Right lobe of liver (tissue), 6 donors: ENCODE measurements around the gene RABGEF1. TPM values are rescaled to one million over a fixed set of nuclear protein-coding genes. Genes with fewer than 3 reads are reported as not detected.
A peak's percentile ranks its signal among the peaks of the same experiment; 100 is the strongest.
"Not testable (repeated sequence)": the region's sequence is repeated elsewhere in the genome, so short reads cannot be mapped to it uniquely, and the experiment has no call there.

Experiments used
- ATAC-seq, 4 donors: fragments of 200-7000 bp; cut with Tn5 transposase; one replicate each; pipeline ENCODE4 v1.9.1; 2020; ENCODE audit warnings: mild to moderate bottlenecking in 4 of 4, moderate library complexity in 4 of 4
- DNase-seq, 3 donors: peaks; one replicate each; pipeline ENCODE4 v3.0.0-alpha.2; 2020
- H3K27ac ChIP-seq, 3 donors: fragments of 200-600 bp; one replicate each; pipeline ENCODE4 v1.8.0; 2022
- H3K27me3 ChIP-seq, 2 donors: fragments of 200-600 bp; one replicate each; pipeline ENCODE4 v1.8.0; 2022
- H3K36me3 ChIP-seq, 4 donors: fragments of 200-600 bp; sonication (generic) in 1 of 4; one replicate each; pipeline versions ENCODE4 v1.5.1 to v1.8.0; 2017 to 2022; ENCODE audit warnings: control low read depth in 1 of 4
- H3K4me1 ChIP-seq, 4 donors: fragments of 200-600 bp; sonication (generic) in 1 of 4; one replicate each; pipeline versions ENCODE4 v1.5.1 to v1.8.0; 2017 to 2022; ENCODE audit warnings: control low read depth in 1 of 4
- H3K4me3 ChIP-seq, 3 donors: fragments of 200-600 bp; one replicate each; pipeline ENCODE4 v1.8.0; 2022
- H3K9me3 ChIP-seq, 4 donors: fragments of 200-600 bp; sonication (generic) in 1 of 4; one replicate each; pipeline versions ENCODE4 v1.5.1 to v1.8.0; 2017 to 2022; ENCODE audit warnings: control low read depth in 1 of 4
- POLR2A ChIP-seq: fragments of 450-650 bp; IDR thresholded peaks from one replicate; pipeline ENCODE4 v1.6.1; 2017; ENCODE audit warnings: antibody characterized with exemption, mild to moderate bottlenecking
- WGBS: methylation state at CpG from one replicate; pipeline ENCODE4 v1.1.6; 2018; ENCODE audit warnings: low coverage, low lambda C conversion rate; ENCODE audit not compliant: insufficient coverage; ENCODE audit errors: missing lambda C conversion rate; 5-methylcytosine and 5-hydroxymethylcytosine counted together
- intact Hi-C, 2 donors: fragments of 100-400 bp; cut with DNase I; formaldehyde crosslinking; loops; one replicate each; pipeline versions ENCODE4 v1.11.2 to v1.14.1; 2022
- total RNA-seq, 6 experiments: library from RNA; depleted of rRNA in 2 of 6; stranded (reverse); fragments of >200 nt in 2 of 6; fragmentation: NEBNext Ultra II Directional in 3 of 6; extraction: Animal tissue kit (Norgen Biotek cat#: 25700) in 3 of 6; gene quantifications; one replicate each; pipeline versions ENCODE4 v1.1.0 to v1.2.4, GENCODE V29; 2016 to 2023
- TF ChIP-seq, protein P1 (sequence below), 4 donors: fragments of 200-600 bp in 3 of 4; fragments of 450-650 bp in 1 of 4; IDR thresholded peaks; one replicate each; pipeline versions ENCODE4 v1.5.1 to v1.8.0; 2016 to 2022; ENCODE audit warnings: antibody characterized with exemption in 4 of 4, mild to moderate bottlenecking in 2 of 4
- donor health status: DM: no; HTN: yes; CAD: no.
- donor health status: DM: no; HTN: no; CAD: no.
- donor health status: DM: no; HTN: no; CAD: no.
- donor health status: DM: no; HTN: yes; CAD: no.
- donor health status: DM: no; HTN: yes; CAD: no.

The RABGEF1 gene
- total RNA-seq, 6 experiments from 2014 or later, result 7.3 to 13.8 (median 10.2) TPM

DNA sequence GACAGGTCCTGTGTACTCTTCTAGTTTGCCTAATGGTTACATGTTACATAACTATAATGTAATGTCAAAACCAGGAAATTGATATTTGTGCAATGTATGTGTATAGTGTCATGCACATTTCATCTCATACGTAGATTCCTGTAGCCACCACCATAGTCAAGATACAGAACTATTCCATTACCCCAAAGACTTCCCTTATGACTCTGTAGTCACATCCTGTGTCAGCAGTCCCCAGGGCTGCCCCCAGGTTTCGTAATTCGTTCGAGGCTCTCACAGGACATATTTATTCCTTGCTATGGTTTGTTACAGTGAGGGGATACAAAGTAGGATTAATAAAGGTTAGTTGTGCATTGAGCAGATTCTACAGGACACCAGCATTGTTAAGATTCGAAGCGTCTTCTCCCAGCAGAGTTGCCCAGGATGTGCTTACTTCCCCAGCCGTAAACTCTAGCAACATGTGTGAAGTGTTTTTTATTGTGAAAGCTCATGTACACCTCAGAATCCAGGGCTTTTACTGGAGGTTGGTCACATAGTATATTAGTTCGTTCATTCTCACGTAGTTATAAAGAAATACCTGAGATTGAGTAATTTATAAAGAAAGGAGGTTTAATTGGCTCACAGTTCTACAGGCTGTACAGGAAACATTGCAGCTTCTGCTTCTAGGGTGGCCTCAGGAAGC lies 18.6 kb downstream of the RABGEF1 start:
- no peak overlapping the region for H3K4me3 ChIP-seq
- H3K27ac ChIP-seq, result peak overlapping the region in 1 of 3 donors; percentile 33
- WGBS, result 69% methylated on average over 9 of the region's 9 CpGs
- intact Hi-C loops, result no loop called here
- no peaks in the 10 kb centered on the region for H3K27me3 ChIP-seq
- DNase-seq, result peak in 1 of 3 donors; percentile 30
- no peaks in the 10 kb centered on the region for H3K9me3 ChIP-seq
- no peak for TF ChIP-seq POLR2A
- TF ChIP-seq, protein P1, sequence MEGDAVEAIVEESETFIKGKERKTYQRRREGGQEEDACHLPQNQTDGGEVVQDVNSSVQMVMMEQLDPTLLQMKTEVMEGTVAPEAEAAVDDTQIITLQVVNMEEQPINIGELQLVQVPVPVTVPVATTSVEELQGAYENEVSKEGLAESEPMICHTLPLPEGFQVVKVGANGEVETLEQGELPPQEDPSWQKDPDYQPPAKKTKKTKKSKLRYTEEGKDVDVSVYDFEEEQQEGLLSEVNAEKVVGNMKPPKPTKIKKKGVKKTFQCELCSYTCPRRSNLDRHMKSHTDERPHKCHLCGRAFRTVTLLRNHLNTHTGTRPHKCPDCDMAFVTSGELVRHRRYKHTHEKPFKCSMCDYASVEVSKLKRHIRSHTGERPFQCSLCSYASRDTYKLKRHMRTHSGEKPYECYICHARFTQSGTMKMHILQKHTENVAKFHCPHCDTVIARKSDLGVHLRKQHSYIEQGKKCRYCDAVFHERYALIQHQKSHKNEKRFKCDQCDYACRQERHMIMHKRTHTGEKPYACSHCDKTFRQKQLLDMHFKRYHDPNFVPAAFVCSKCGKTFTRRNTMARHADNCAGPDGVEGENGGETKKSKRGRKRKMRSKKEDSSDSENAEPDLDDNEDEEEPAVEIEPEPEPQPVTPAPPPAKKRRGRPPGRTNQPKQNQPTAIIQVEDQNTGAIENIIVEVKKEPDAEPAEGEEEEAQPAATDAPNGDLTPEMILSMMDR (IDR thresholded peaks at IDR 0.05), result no peak
- peaks cover 0 to 17% (median 0%) of the 10 kb centered on the region in 4 donors for H3K4me1 ChIP-seq
- peak; percentile 60 to 74 (median 66) for ATAC-seq
- H3K36me3 ChIP-seq, result no peaks in the 10 kb centered on the region

DNA sequence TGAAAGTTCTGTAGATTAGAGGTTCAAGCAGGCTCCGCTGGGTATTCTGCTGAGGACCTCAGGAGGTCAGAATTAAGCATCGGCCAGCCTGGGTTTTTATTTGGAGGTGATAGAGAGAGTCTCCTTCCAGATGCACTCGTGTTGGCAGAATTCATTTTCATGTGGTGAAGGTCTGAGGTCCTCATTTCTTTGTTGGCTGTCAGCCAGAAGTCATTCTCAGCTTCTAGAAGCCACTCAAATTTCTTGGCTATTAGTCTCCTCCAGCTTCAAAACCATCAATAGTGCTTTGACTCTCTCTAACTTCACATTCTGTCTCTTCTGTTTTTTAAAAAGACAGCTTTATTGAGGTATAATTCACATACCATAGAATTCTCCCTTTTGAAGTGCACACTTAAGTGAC lies 22.6 kb downstream of the RABGEF1 start:
- H3K36me3 ChIP-seq, H3K27me3 ChIP-seq, ATAC-seq, intact Hi-C loops, H3K9me3 ChIP-seq, H3K27ac ChIP-seq, H3K4me1 ChIP-seq, DNase-seq, H3K4me3 ChIP-seq: not testable (repeated sequence)
- 86% methylated on average over 1 of the region's 3 CpGs for WGBS

DNA sequence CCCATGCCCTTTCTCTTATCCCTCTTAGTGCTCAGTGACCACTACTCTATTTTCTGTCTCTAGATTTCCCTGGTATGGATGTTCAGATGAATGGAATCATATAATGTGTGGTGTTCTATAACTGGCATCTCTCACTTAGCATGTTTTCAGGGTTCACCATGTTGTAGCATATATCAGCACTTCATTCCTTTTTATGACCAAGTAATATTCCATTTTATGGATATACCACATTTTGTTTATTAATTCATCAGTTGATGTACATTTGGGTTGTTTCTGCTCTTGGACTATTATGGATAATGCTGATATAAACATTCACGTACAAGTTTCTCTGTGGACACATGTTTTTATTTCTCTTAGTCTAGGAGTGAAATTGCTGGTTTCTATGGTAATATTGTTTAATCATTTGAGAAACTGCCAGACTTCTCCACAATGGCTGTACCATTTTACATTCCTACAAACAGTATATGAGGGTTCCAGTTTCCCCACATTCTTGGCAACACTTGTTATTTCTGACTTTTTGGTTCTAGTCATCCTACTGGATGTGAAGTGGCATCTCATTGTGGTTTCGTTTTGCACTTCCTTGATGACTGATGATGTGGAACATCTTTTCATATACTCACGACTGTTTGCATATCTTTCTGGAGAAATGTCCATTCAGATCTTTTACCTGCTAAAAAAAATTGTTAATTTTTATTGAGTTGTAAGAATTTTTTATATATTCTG lies 23.3 kb downstream of the RABGEF1 start:
- intact Hi-C loops, H3K27me3 ChIP-seq, H3K9me3 ChIP-seq, DNase-seq, H3K27ac ChIP-seq, H3K36me3 ChIP-seq, ATAC-seq, H3K4me3 ChIP-seq, H3K4me1 ChIP-seq: not testable (repeated sequence)
- 78% methylated on average over 3 of the region's 3 CpGs for WGBS

DNA sequence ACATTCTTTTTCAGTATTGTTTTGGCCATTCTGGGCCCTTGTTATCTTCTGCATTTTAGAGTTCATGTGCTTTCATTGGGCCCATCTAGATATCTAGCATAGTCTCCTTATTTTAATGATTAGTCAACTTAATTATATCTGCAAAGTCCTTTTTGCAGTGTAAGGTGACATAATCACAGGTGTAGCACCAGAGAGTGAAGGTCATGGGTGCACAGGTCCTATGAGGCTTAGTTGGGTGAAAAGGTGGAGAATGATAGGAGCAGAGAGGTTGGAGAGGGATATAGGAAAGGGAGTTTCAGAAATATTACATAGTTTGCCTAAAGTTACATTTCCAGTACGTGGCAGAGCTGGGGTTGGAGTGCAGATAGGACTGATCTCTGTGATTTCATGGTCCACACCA lies 24.4 kb downstream of the RABGEF1 start:
- H3K4me1 ChIP-seq, result not testable (repeated sequence)
- WGBS, result no CpG with 5 or more reads among the region's 1 CpG

DNA sequence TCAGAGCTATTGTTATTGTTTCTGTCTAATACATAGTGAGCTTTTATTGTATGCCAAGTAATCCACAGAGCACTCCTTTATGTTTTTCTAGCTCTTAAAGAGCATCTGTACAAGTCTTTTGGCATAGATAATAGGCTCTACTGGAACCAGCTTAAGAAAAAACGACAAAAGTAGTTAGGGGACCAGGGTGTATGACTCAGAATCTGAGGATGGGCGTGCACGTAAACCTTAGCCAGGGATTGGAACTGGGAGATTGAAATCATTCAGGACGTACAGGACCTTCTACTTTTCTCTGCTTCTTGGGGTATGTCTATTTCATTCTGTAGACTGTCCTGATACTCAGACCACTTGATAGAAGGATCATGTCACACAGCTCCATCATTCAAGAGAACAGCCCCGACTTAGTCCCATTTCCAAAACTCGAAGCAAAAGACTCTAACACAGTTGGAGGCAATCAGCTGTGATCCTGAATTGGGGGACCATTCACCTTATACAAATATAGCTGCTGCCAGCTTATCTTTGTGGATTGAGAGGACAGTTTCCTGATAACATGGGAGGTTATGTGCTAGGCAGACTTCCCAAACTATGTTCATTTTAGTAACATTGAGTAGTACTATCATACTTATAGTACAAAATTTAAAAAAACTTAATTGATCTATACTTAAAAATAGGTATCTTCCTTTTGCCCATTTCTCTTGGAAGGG lies 24.9 kb downstream of the RABGEF1 start:
- DNase-seq, H3K9me3 ChIP-seq, H3K27me3 ChIP-seq, H3K27ac ChIP-seq, intact Hi-C loops, H3K36me3 ChIP-seq, H3K4me3 ChIP-seq, H3K4me1 ChIP-seq: not testable (repeated sequence)
- ATAC-seq, result peak in 1 of 4 donors; percentile 18
- 25% methylated on average over 4 of the region's 6 CpGs for WGBS

More for the DNA sequence above, 24.4 kb downstream of the RABGEF1 start:
- peak in 2 of 4 donors; percentile 20 to 28 for ATAC-seq
- intact Hi-C loops, H3K36me3 ChIP-seq, H3K27ac ChIP-seq, H3K9me3 ChIP-seq, H3K4me3 ChIP-seq, DNase-seq, H3K27me3 ChIP-seq: not testable (repeated sequence)

DNA sequence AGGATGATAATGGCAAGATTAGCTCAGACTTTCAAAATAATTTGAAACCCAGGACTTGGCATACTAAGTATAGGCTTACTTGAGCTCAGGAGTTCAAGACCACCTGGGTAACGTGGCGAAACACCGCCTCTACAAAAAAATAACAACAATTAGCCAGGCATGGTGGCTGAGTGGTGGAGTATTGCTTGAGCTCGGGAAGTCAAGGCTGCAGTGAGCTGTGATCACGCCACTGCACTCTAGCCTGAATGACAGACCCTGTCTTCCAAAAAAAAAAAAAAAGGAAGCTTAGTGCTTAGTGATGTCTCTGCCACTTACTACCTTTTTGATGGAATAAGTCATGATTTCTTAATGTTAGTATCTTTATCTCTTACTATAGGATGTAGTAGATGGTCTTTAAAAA lies 25.5 kb downstream of the RABGEF1 start:
- Histone ChIP-seq H3K4me1 (peaks cover 0 to 4% (median 0%) of the 10 kb centered on the region in 4 donors), H3K4me3 (no peak overlapping the region), H3K9me3 (no peaks in the 10 kb centered on the region), H3K36me3 (no peaks in the 10 kb centered on the region), H3K27me3 (no peaks in the 10 kb centered on the region), H3K27ac (no peak overlapping the region)
- ATAC-seq (no peak), DNase-seq (no peak)
- WGBS, result 90% methylated on average over 4 of the region's 5 CpGs
- intact Hi-C loops, result no loop called here
- TF ChIP-seq POLR2A, result no peak
- TF ChIP-seq, protein P1 (IDR thresholded peaks at IDR 0.05), result no peak

DNA sequence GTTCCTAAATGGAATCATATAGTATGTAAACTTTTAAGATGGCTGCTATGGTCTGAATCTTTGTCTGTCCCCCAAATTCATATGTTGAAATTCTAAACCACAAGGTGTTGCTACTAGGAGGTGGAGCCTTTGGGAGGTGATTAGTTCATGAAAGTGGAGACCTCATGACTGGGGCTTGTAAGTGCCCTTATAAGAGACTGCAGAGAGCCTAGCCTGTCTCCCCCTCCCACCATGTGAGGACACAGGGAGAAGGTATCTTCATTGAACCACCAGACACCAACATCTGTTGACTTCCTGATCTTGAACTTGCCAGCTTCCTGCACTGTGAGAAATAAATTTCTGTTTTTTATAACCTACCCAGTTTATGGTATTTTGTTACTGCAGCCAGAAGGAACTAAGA lies 27.0 kb downstream of the RABGEF1 start:
- H3K27me3 ChIP-seq, H3K27ac ChIP-seq, DNase-seq, H3K9me3 ChIP-seq, H3K4me3 ChIP-seq, intact Hi-C loops, H3K4me1 ChIP-seq, H3K36me3 ChIP-seq, ATAC-seq: not testable (repeated sequence)
